Left ventricle myocardium inferior (tissue), 1 donor: ENCODE data around the gene GNB1L. TPM values are rescaled to one million over a fixed set of nuclear protein-coding genes. Genes with fewer than 3 reads are reported as not detected.

Experiments
- DNase-seq: peaks from one replicate; pipeline ENCODE4 v3.0.0-alpha.2; 2020
- H3K27ac ChIP-seq: fragments of 200-600 bp; replicated peaks from 2 replicates; pipeline ENCODE4 v1.8.0; 2021
- H3K27me3 ChIP-seq: fragments of 200-600 bp; 2 replicates; pipeline ENCODE4 v1.8.0; 2021; ENCODE audit warnings: low read depth
- H3K36me3 ChIP-seq: fragments of 200-600 bp; 2 replicates; pipeline ENCODE4 v1.8.0; 2021
- H3K4me1 ChIP-seq: fragments of 200-600 bp; 2 replicates; pipeline ENCODE4 v1.8.0; 2021
- H3K4me3 ChIP-seq: fragments of 200-600 bp; 2 replicates; pipeline ENCODE4 v1.8.0; 2021; ENCODE audit warnings: mild to moderate bottlenecking, moderate library complexity
- H3K9me3 ChIP-seq: fragments of 200-600 bp; replicated peaks from 2 replicates; pipeline ENCODE4 v1.8.0; 2021
- CTCF ChIP-seq: fragments of 200-600 bp; IDR thresholded peaks from 2 replicates; pipeline ENCODE4 v1.8.0; 2021; ENCODE audit warnings: antibody characterized with exemption, mild to moderate bottlenecking, borderline replicate concordance
- intact Hi-C: fragments of 100-400 bp; cut with micrococcal nuclease; formaldehyde crosslinking; loops from one replicate; pipeline ENCODE4 v1.11.0; 2022
- total RNA-seq: library from RNA; stranded (reverse); fragmentation: NEBNext Ultra II Directional; extraction: Animal tissue kit (Norgen Biotek cat#: 25700); gene quantifications from one replicate; pipeline ENCODE4 v1.2.1, GENCODE V29; 2021
- donor health status: DM: no; HTN: yes; CAD: no; lungs with severe emphysema.

Gene GNB1L
- total RNA-seq, 1 donor from 2014 or later: 2.9 TPM

GRCh38 chr22:19818324-19819207 is 36.1 kb downstream of the GNB1L start:
- H3K4me1 ChIP-seq: no peaks in the 10 kb centered on the region
- intact Hi-C loops: no loop called here
- no peaks in the 10 kb centered on the region for H3K36me3 ChIP-seq
- no peak overlapping the region for H3K27ac ChIP-seq
- no peak for TF ChIP-seq CTCF
- H3K9me3 ChIP-seq: no peaks in the 10 kb centered on the region
- no peaks in the 10 kb centered on the region for H3K27me3 ChIP-seq
- no peak overlapping the region for H3K4me3 ChIP-seq
- DNase-seq: no peak

GRCh38 chr22:19816372-19817119 is 38.1 kb downstream of the GNB1L start:
- no peaks in the 10 kb centered on the region for H3K27me3 ChIP-seq
- no peak overlapping the region for H3K4me3 ChIP-seq
- H3K9me3 ChIP-seq: no peaks in the 10 kb centered on the region
- H3K4me1 ChIP-seq: no peaks in the 10 kb centered on the region
- no peak overlapping the region for H3K27ac ChIP-seq
- no peak for DNase-seq
- intact Hi-C loops: no loop called here
- no peaks in the 10 kb centered on the region for H3K36me3 ChIP-seq
- no peak for TF ChIP-seq CTCF

GRCh38 chr22:19815823-19816290 is 38.8 kb downstream of the GNB1L start:
- no peak overlapping the region for H3K27ac ChIP-seq
- no peaks in the 10 kb centered on the region for H3K9me3 ChIP-seq
- no peaks in the 10 kb centered on the region for H3K4me1 ChIP-seq
- no peaks in the 10 kb centered on the region for H3K36me3 ChIP-seq
- intact Hi-C loops: no loop called here
- no peak overlapping the region for H3K4me3 ChIP-seq
- DNase-seq: no peak
- no peak for TF ChIP-seq CTCF
- H3K27me3 ChIP-seq: no peaks in the 10 kb centered on the region

- H3K4me3 ChIP-seq: no peak overlapping the region
- no peaks in the 10 kb centered on the region for H3K27me3 ChIP-seq
- no peaks in the 10 kb centered on the region for H3K36me3 ChIP-seq
- no peak overlapping the region for H3K27ac ChIP-seq
- H3K4me1 ChIP-seq: no peaks in the 10 kb centered on the region
- intact Hi-C loops: no loop called here
- H3K9me3 ChIP-seq: no peaks in the 10 kb centered on the region
- no peak for DNase-seq
- TF ChIP-seq CTCF: no peak
Observed at GRCh38 chr22:19815093-19815822, 39.4 kb downstream of the GNB1L start.

DNA sequence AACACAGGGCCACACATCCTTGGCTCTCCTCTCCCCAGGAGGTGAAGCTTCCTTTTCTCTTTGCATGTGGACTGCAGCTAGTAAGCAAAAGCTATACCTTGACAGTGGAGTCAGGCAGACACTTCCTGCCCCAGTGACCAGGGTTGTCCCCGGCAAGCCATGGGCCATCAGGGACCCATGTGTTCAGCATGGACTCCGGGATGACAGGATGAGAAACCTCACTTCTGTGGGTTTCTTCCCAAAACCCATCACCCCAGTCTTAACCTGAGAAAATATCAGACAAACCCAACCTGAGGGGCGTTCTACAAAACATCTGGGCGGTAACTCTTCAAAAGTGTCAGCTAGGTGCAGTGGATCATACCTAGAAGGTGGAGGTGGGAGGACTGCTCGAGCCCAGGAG is 40.2 kb downstream of the GNB1L start:
- no peaks in the 10 kb centered on the region for H3K36me3 ChIP-seq
- H3K4me1 ChIP-seq: peaks cover 3% of the 10 kb centered on the region
- intact Hi-C loops: no loop called here
- DNase-seq: no peak
- no peak overlapping the region for H3K27ac ChIP-seq
- H3K27me3 ChIP-seq: no peaks in the 10 kb centered on the region
- H3K4me3 ChIP-seq: no peak overlapping the region
- no peak for TF ChIP-seq CTCF
- no peaks in the 10 kb centered on the region for H3K9me3 ChIP-seq
